WTC11 (cell line): ENCODE results near the gene SLC5A10. TPM values are rescaled to one million over a fixed set of nuclear protein-coding genes. Genes with fewer than 3 reads are reported as not detected.

ENCODE experiments used
- ATAC-seq: fragments of 200-7000 bp; cut with Tn5 transposase; 2 replicates; pipeline ENCODE4 v1.10.0; 2021; ENCODE audit warnings: mild to moderate bottlenecking, moderate library complexity
- CTCF ChIA-PET: fragments of 300-600 bp; sonication (Branson Sonifier 250); formaldehyde crosslinking; loops from one replicate; lab custom pipeline; 2021; ENCODE audit warnings: antibody characterized with exemption; lab: Charles Lee
- POLR2A ChIA-PET: fragments of 350-600 bp; sonication (Branson Sonifier 250); formaldehyde crosslinking; loops from one replicate; lab custom pipeline; 2021; ENCODE audit warnings: antibody characterized with exemption; lab: Charles Lee
- DNase-seq: peaks from one replicate; pipeline ENCODE4 v3.0.0; 2021; ENCODE audit warnings: low spot score
- H3K27ac Mint-ChIP-seq: 2 replicates; pipeline ENCODE4 v1.8.0; 2021; ENCODE audit warnings: mixed read lengths
- H3K27me3 Mint-ChIP-seq: 2 replicates; pipeline ENCODE4 v1.8.0; 2021; ENCODE audit warnings: low read depth, mild to moderate bottlenecking, moderate library complexity, mixed read lengths
- H3K36me3 Mint-ChIP-seq: 2 replicates; pipeline ENCODE4 v1.8.0; 2021; ENCODE audit warnings: mixed read lengths
- H3K4me1 Mint-ChIP-seq: 2 replicates; pipeline ENCODE4 v1.8.0; 2022; ENCODE audit warnings: mixed read lengths
- H3K4me3 Mint-ChIP-seq: 2 replicates; pipeline ENCODE4 v1.8.0; 2021; ENCODE audit warnings: mild to moderate bottlenecking, moderate library complexity, mixed read lengths
- H3K9me3 Mint-ChIP-seq: 2 replicates; pipeline ENCODE4 v1.8.0; 2021; ENCODE audit warnings: mixed read lengths
- AR ChIP-seq: fragments of 250-450 bp; sonication (Bioruptor Pico); IDR thresholded peaks from 2 replicates; pipeline ENCODE4 v1.9.0; 2021; ENCODE audit warnings: mild to moderate bottlenecking
- ATF1 ChIP-seq: sonication (generic); formaldehyde crosslinking; IDR thresholded peaks from 2 replicates; pipeline ENCODE4 v1.8.1; 2023; ENCODE audit warnings: mild to moderate bottlenecking, moderate library complexity, missing genetic modification reagents
- E2F4 ChIP-seq: sonication (generic); formaldehyde crosslinking; IDR thresholded peaks from 2 replicates; pipeline ENCODE4 v1.8.1; 2022; ENCODE audit warnings: low read depth, mild to moderate bottlenecking, moderate library complexity, missing genetic modification reagents, borderline replicate concordance
- FOXJ3 ChIP-seq: sonication (generic); formaldehyde crosslinking; IDR thresholded peaks from 2 replicates; pipeline ENCODE4 v1.9.0; 2021; ENCODE audit warnings: missing genetic modification reagents, mild to moderate bottlenecking, borderline replicate concordance
- GRHL2 ChIP-seq: fragments of 250-450 bp; sonication (Bioruptor Pico); IDR thresholded peaks from 2 replicates; pipeline ENCODE4 v1.8.0; 2022; ENCODE audit warnings: mild to moderate bottlenecking, moderate library complexity; ENCODE audit not compliant: insufficient replicate concordance, severe bottlenecking
- GTF2I ChIP-seq: fragments of 250-450 bp; sonication (Bioruptor Pico); conservative IDR thresholded peaks from 2 replicates; pipeline ENCODE4 v1.4.0; 2021; ENCODE audit warnings: mild to moderate bottlenecking
- HMGXB4 ChIP-seq: sonication (generic); formaldehyde crosslinking; IDR thresholded peaks from 2 replicates; pipeline ENCODE4 v1.8.1; 2023; ENCODE audit warnings: mild to moderate bottlenecking, moderate library complexity, missing genetic modification reagents
- IRF1 ChIP-seq: sonication (generic); formaldehyde crosslinking; IDR thresholded peaks from 2 replicates; pipeline ENCODE4 v1.8.0; 2023; ENCODE audit warnings: missing genetic modification reagents
- MLX ChIP-seq: sonication (generic); formaldehyde crosslinking; IDR thresholded peaks from 2 replicates; pipeline ENCODE4 v1.8.1; 2023; ENCODE audit warnings: mild to moderate bottlenecking, missing genetic modification reagents, moderate library complexity
- NFE2L1 ChIP-seq: sonication (generic); formaldehyde crosslinking; IDR thresholded peaks from 2 replicates; pipeline ENCODE4 v1.8.1; 2023; ENCODE audit warnings: missing genetic modification reagents
- OVOL2 ChIP-seq: fragments of 250-450 bp; sonication (Bioruptor Pico); IDR thresholded peaks from 2 replicates; pipeline ENCODE4 v1.9.0; 2021; ENCODE audit warnings: mild to moderate bottlenecking, borderline replicate concordance
- PREB ChIP-seq: sonication (generic); formaldehyde crosslinking; IDR thresholded peaks from 2 replicates; pipeline ENCODE4 v1.8.1; 2022; ENCODE audit warnings: mild to moderate bottlenecking, missing genetic modification reagents, moderate library complexity, borderline replicate concordance
- TEAD4 ChIP-seq: sonication (generic); formaldehyde crosslinking; IDR thresholded peaks from 2 replicates; pipeline ENCODE4 v1.8.0; 2022; ENCODE audit warnings: mild to moderate bottlenecking, missing genetic modification reagents
- TP53 ChIP-seq: sonication (generic); formaldehyde crosslinking; IDR thresholded peaks from 2 replicates; pipeline ENCODE4 v1.8.1; 2023; ENCODE audit warnings: mild to moderate bottlenecking, missing genetic modification reagents
- ZNF671 ChIP-seq: fragments of 250-450 bp; sonication (Bioruptor Pico); IDR thresholded peaks from 2 replicates; pipeline ENCODE4 v1.8.0; 2021; ENCODE audit warnings: mild to moderate bottlenecking
- total RNA-seq: library from RNA; stranded (reverse); gene quantifications from 3 replicates; pipeline ENCODE4 v1.2.3, GENCODE V29; 2021
- TF ChIP-seq, protein P1 (sequence below): fragments of 250-450 bp; sonication (Bioruptor Pico); IDR thresholded peaks from 2 replicates; pipeline ENCODE4 v2.1.2; 2022; ENCODE audit warnings: mild to moderate bottlenecking, moderate library complexity
- TF ChIP-seq, protein P2 (sequence below): fragments of 250-450 bp; sonication (Bioruptor Pico); IDR thresholded peaks from 2 replicates; pipeline ENCODE4 v1.9.0; 2021; ENCODE audit warnings: mild to moderate bottlenecking
- TF ChIP-seq, protein P3 (sequence below): sonication (generic); formaldehyde crosslinking; IDR thresholded peaks from 2 replicates; pipeline ENCODE4 v1.8.0; 2022; ENCODE audit warnings: mild to moderate bottlenecking, missing genetic modification reagents

SLC5A10 gene
- total RNA-seq, 1 experiment from 2014 or later: not detected

- no peak for TF ChIP-seq PREB (CRISPR knock-in tag)
- TF ChIP-seq TP53 (CRISPR knock-in tag): no peak
- TF ChIP-seq, protein P1, sequence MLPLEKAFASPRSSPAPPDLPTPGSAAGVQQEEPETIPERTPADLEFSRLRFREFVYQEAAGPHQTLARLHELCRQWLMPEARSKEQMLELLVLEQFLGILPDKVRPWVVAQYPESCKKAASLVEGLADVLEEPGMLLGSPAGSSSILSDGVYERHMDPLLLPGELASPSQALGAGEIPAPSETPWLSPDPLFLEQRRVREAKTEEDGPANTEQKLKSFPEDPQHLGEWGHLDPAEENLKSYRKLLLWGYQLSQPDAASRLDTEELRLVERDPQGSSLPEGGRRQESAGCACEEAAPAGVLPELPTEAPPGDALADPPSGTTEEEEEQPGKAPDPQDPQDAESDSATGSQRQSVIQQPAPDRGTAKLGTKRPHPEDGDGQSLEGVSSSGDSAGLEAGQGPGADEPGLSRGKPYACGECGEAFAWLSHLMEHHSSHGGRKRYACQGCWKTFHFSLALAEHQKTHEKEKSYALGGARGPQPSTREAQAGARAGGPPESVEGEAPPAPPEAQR: no peak
- TF ChIP-seq E2F4 (CRISPR knock-in tag): no peak
- TF ChIP-seq FOXJ3 (CRISPR knock-in tag): no peak
- TF ChIP-seq AR (CRISPR knock-in tag): no peak
- TF ChIP-seq ATF1 (CRISPR knock-in tag): no peak
- TF ChIP-seq, all 79 proteins: peak for 0
Observed at GRCh38 chr17:18991531-18992315, 39.8 kb downstream of the SLC5A10 start (continued).

GRCh38 chr17:18992454-18993130, 40.6 kb downstream of the SLC5A10 start:
- ChIA-PET CTCF (interaction anchor here (0.8 kb wide), 1 partner anchor 32 kb away, joined by 4 read pairs; no protein-coding TSS in a partner anchor), POLR2A (no interaction called here)
- Mint-ChIP-seq H3K4me1 (peaks cover 7% of the 10 kb centered on the region), H3K27me3 (no peaks in the 10 kb centered on the region), H3K4me3 (no peak overlapping the region), H3K9me3 (peaks cover 9% of the 10 kb centered on the region), H3K27ac (no peak overlapping the region), H3K36me3 (peaks cover 26% of the 10 kb centered on the region)
- TF ChIP-seq ZNF671 (CRISPR knock-in tag): no peak
- no peak for DNase-seq
- ATAC-seq: no peak

GRCh38 chr17:18993905-18994526, 42.1 kb downstream of the SLC5A10 start:
- no peak for DNase-seq
- Mint-ChIP-seq H3K9me3 (peaks cover 9% of the 10 kb centered on the region), H3K27me3 (no peaks in the 10 kb centered on the region), H3K4me3 (no peak overlapping the region), H3K27ac (peak overlapping the region; percentile 92), H3K4me1 (peaks cover 7% of the 10 kb centered on the region), H3K36me3 (peaks cover 21% of the 10 kb centered on the region)
- CTCF ChIA-PET: interaction anchor here (1.1 to 1.4 kb wide), 2 partner anchors 10 to 33 kb away, joined by 4 to 6 read pairs; partner anchors contain the start of gene FAM83G
- ATAC-seq: 0 out of 2 replicates have a peak, but pooled peaks have one; percentile 29
- POLR2A ChIA-PET: no interaction called here
- TF ChIP-seq GTF2I (no peak), GRHL2 (CRISPR knock-in tag) (no peak), IRF1 (no peak), TEAD4 (CRISPR knock-in tag) (no peak), MLX (CRISPR knock-in tag) (no peak), OVOL2 (CRISPR knock-in tag) (no peak), NFE2L1 (CRISPR knock-in tag) (no peak), HMGXB4 (CRISPR knock-in tag) (no peak)
- TF ChIP-seq, protein P2, sequence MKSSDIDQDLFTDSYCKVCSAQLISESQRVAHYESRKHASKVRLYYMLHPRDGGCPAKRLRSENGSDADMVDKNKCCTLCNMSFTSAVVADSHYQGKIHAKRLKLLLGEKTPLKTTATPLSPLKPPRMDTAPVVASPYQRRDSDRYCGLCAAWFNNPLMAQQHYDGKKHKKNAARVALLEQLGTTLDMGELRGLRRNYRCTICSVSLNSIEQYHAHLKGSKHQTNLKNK (CRISPR knock-in tag): no peak
- TF ChIP-seq, protein P3, sequence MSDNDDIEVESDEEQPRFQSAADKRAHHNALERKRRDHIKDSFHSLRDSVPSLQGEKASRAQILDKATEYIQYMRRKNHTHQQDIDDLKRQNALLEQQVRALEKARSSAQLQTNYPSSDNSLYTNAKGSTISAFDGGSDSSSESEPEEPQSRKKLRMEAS (CRISPR knock-in tag): no peak
